HEK293T (cell line): ENCODE measurements around the gene ASXL1.

Source experiments
- ARNT ChIP-seq: fragments of 450-650 bp; IDR thresholded peaks from 2 replicates; pipeline ENCODE4 v1.6.1; 2017; ENCODE audit warnings: mild to moderate bottlenecking
- BHLHE40 ChIP-seq: fragments of 450-650 bp; IDR thresholded peaks from 2 replicates; pipeline ENCODE4 v1.6.1; 2016; ENCODE audit warnings: mild to moderate bottlenecking, moderate library complexity, borderline replicate concordance
- CTBP1 ChIP-seq: fragments of 450-650 bp; IDR thresholded peaks from 2 replicates; pipeline ENCODE4 v1.6.1; 2016; ENCODE audit warnings: borderline replicate concordance
- ELF4 ChIP-seq: fragments of 450-650 bp; IDR thresholded peaks from 2 replicates; pipeline ENCODE4 v1.6.1; 2017; ENCODE audit warnings: antibody characterized with exemption
- FOXK2 ChIP-seq: fragments of 450-650 bp; IDR thresholded peaks from 2 replicates; pipeline ENCODE4 v1.6.1; 2016; ENCODE audit warnings: mild to moderate bottlenecking
- L3MBTL2 ChIP-seq: fragments of 450-650 bp; conservative IDR thresholded peaks from 2 replicates; pipeline ENCODE4 v1.6.1; 2016; ENCODE audit warnings: mild to moderate bottlenecking
- LEF1 ChIP-seq: fragments of 450-650 bp; IDR thresholded peaks from 2 replicates; pipeline ENCODE4 v1.6.1; 2017; ENCODE audit warnings: mild to moderate bottlenecking, borderline replicate concordance
- NFRKB ChIP-seq: fragments of 450-650 bp; IDR thresholded peaks from 2 replicates; pipeline ENCODE4 v1.6.1; 2016; ENCODE audit warnings: mild to moderate bottlenecking, moderate library complexity
- SP1 ChIP-seq: fragments of 450-650 bp; IDR thresholded peaks from 2 replicates; pipeline ENCODE4 v1.6.1; 2017
- ZNF384 ChIP-seq: fragments of 450-650 bp; IDR thresholded peaks from 2 replicates; pipeline ENCODE4 v1.6.1; 2016
- TF ChIP-seq, protein P1 (sequence below): fragments of 450-650 bp; IDR thresholded peaks from 2 replicates; pipeline ENCODE4 v1.6.1; 2016

DNA sequence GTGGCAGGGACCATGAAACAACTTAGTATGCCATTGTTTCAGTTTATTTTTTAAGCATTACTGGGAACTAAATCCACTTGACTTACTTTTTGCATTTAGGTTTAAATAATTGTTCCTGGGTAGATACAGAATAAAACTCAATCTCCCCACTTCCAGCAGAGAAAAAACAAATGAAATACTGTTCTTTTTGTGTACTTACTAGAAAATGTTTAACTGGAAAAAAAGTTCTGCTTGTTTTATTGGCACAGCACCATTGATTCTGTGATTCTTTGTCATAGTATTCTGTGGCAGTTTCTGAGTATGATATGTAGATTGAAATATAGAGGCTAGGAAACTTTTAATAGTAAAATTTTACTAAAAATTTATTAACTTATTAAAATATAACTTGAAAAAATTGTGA lies 10.2 kb downstream of the ASXL1 start:
- TF ChIP-seq ARNT (no peak), ZNF384 (no peak), ELF4 (no peak), BHLHE40 (no peak), SP1 (no peak), LEF1 (no peak), NFRKB (no peak), FOXK2 (no peak), L3MBTL2 (no peak), CTBP1 (no peak)
- TF ChIP-seq, protein P1, sequence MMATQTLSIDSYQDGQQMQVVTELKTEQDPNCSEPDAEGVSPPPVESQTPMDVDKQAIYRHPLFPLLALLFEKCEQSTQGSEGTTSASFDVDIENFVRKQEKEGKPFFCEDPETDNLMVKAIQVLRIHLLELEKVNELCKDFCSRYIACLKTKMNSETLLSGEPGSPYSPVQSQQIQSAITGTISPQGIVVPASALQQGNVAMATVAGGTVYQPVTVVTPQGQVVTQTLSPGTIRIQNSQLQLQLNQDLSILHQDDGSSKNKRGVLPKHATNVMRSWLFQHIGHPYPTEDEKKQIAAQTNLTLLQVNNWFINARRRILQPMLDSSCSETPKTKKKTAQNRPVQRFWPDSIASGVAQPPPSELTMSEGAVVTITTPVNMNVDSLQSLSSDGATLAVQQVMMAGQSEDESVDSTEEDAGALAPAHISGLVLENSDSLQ, result no peak
